HepG2 (cell line): ENCODE data around the gene MLNR. TPM values are rescaled to one million over a fixed set of nuclear protein-coding genes. Genes with fewer than 3 reads are reported as not detected.

Experiments
- ATAC-seq: fragments of 200-7000 bp; cut with Tn5 transposase; 3 replicates; pipeline ENCODE4 v1.9.1; 2020; ENCODE audit warnings: mild to moderate bottlenecking, moderate library complexity
- BruUV-seq: library from RNA; stranded (reverse); fragments of 400-500 nt; replicated peaks from 2 replicates; lab custom pipeline; 2021; lab: Mats Ljungman, UMichigan
- CTCF ChIA-PET: fragments of 300-600 bp; formaldehyde crosslinking; extraction: SDS; loops from one replicate; lab custom pipeline; 2021; ENCODE audit warnings: low total read pairs, inconsistent platforms, low intra/inter-chr PET ratio; lab: Yijun Ruan, JAX
- POLR2A ChIA-PET: fragments of 350-600 bp; sonication (Branson Sonifier 250); formaldehyde crosslinking; loops from one replicate; lab custom pipeline; 2020; ENCODE audit warnings: antibody characterized with exemption, inconsistent platforms; lab: Yijun Ruan, JAX
- DNase-seq: peaks from one replicate; pipeline ENCODE4 v3.0.0-alpha.2; 2015; ENCODE audit warnings: low spot score
- FAIRE-seq: peaks from 3 replicates; lab custom pipeline; 2011; peaks lifted over from hg19 to GRCh38; lab: Jason Lieb, UNC
- H2AFZ ChIP-seq: one replicate; pipeline ENCODE4 v1.6.1; 2011; ENCODE audit warnings: low read length, inconsistent platforms
- H3K27ac ChIP-seq: fragments of 300-600 bp; 3 replicates; pipeline ENCODE4 v1.8.0; 2011; ENCODE audit warnings: mixed run types, mild to moderate bottlenecking, mixed read lengths, low read length, inconsistent platforms; ENCODE audit not compliant: insufficient read depth; ENCODE audit errors: extremely low read length
- H3K27me3 ChIP-seq, 2 experiments: fragments of 200-600 bp in 1 of 2; 2 replicates in 1 of 2; 3 replicates in 1 of 2; pipeline versions ENCODE4 v1.6.0 to v1.8.0; 2011; ENCODE audit warnings: low read length in 2 of 2, mild to moderate bottlenecking in 2 of 2, moderate library complexity in 2 of 2, inconsistent platforms in 1 of 2; ENCODE audit not compliant: insufficient read depth in 2 of 2, control insufficient read depth in 1 of 2
- H3K36me3 ChIP-seq, 2 experiments: fragments of 200-600 bp in 1 of 2; replicated peaks in 1 of 2; 2 replicates in 1 of 2; 3 replicates in 1 of 2; pipeline versions ENCODE4 v1.5.1 to v1.8.0; 2011; ENCODE audit warnings: low read length in 2 of 2, inconsistent platforms in 1 of 2; ENCODE audit not compliant: insufficient read depth in 2 of 2, control insufficient read depth in 1 of 2
- H3K4me1 ChIP-seq: 2 replicates; pipeline ENCODE4 v1.5.1; 2012; ENCODE audit warnings: low read length, inconsistent platforms; ENCODE audit not compliant: insufficient read depth
- H3K4me2 ChIP-seq: 2 replicates; pipeline ENCODE4 v1.6.0; 2011; ENCODE audit warnings: low read depth, low read length, inconsistent platforms
- H3K4me3 ChIP-seq, 3 experiments: fragments of 200-600 bp in 1 of 3; sonication (generic), shearing (Covaris generic) in 1 of 3; replicated peaks in 1 of 3; 2 replicates each; pipeline ENCODE4 v1.5.1; 2011 to 2016; ENCODE audit warnings: low read length in 3 of 3, inconsistent platforms in 2 of 3, low read depth in 2 of 3, mild to moderate bottlenecking in 2 of 3, control low read depth in 1 of 3, mixed read lengths in 1 of 3; ENCODE audit not compliant: insufficient read depth in 1 of 3
- H3K79me2 ChIP-seq: one replicate; pipeline ENCODE4 v1.6.1; 2011; ENCODE audit warnings: low read length, inconsistent platforms; ENCODE audit not compliant: insufficient read depth
- H3K9ac ChIP-seq: 2 replicates; pipeline ENCODE4 v1.6.0; 2011; ENCODE audit warnings: mild to moderate bottlenecking, low read depth, low read length, inconsistent platforms; ENCODE audit not compliant: insufficient read depth
- H3K9me3 ChIP-seq: 2 replicates; pipeline ENCODE4 v1.5.1; 2012; ENCODE audit warnings: mild to moderate bottlenecking, low read length
- H4K20me1 ChIP-seq: 2 replicates; pipeline ENCODE4 v1.6.0; 2011; ENCODE audit warnings: inconsistent platforms, mild to moderate bottlenecking, low read length, moderate library complexity; ENCODE audit not compliant: insufficient read depth
- BORCS8-MEF2B ChIP-seq: sonication (generic); formaldehyde crosslinking; IDR thresholded peaks from 2 replicates; pipeline ENCODE4 v1.8.0; 2022; ENCODE audit warnings: mild to moderate bottlenecking, missing genetic modification reagents
- CREB1 ChIP-seq, 2 experiments: fragments of 450-650 bp in 1 of 2; IDR thresholded peaks; 2 replicates each; pipeline ENCODE4 v1.6.1; 2016 to 2017; ENCODE audit warnings: control low read depth in 1 of 2, mild to moderate bottlenecking in 1 of 2, missing compliant biosample characterization in 1 of 2, missing genetic modification characterization in 1 of 2
- HBP1 ChIP-seq: IDR thresholded peaks from 2 replicates; pipeline ENCODE4 v1.6.1; 2016; ENCODE audit warnings: low read depth, control low read depth
- ISX ChIP-seq: sonication (generic); formaldehyde crosslinking; conservative IDR thresholded peaks from 2 replicates; pipeline ENCODE4 v1.5.0; 2020; ENCODE audit warnings: missing genetic modification reagents
- NCOR1 ChIP-seq: fragments of 200-600 bp; sonication (generic); IDR thresholded peaks from 2 replicates; pipeline ENCODE4 v1.7.0; 2017; ENCODE audit warnings: antibody characterized with exemption, low read length, borderline replicate concordance
- PAF1 ChIP-seq: IDR thresholded peaks from 2 replicates; pipeline ENCODE4 v1.6.1; 2016; ENCODE audit warnings: missing genetic modification reagents, missing compliant biosample characterization
- SALL1 ChIP-seq: sonication (generic); formaldehyde crosslinking; IDR thresholded peaks from 2 replicates; pipeline ENCODE4 v1.8.0; 2022; ENCODE audit warnings: mild to moderate bottlenecking, missing genetic modification reagents
- TAF1 ChIP-seq: sonication (generic); formaldehyde crosslinking; IDR thresholded peaks from 2 replicates; pipeline ENCODE4 v1.4.0; 2020; ENCODE audit warnings: missing genetic modification reagents
- ZBTB3 ChIP-seq: sonication (generic); formaldehyde crosslinking; IDR thresholded peaks from 2 replicates; pipeline ENCODE4 v1.4.0; 2020; ENCODE audit warnings: low read depth, mild to moderate bottlenecking, moderate library complexity, missing genetic modification reagents, borderline replicate concordance
- WGBS: methylation state at CpG from one replicate; pipeline ENCODE4 v1.1.6; 2017; ENCODE audit warnings: low lambda C conversion rate; 5-methylcytosine and 5-hydroxymethylcytosine counted together
- in situ Hi-C: cut with HindIII; loops from 2 replicates; pipeline ENCODE4 v1.10.0; 2017; ENCODE audit warnings: low pct_unique_long_range_greater_than_20kb; ENCODE audit not compliant: extremely low pct_ligation_motif_present
- intact Hi-C: fragments of 100-400 bp; cut with micrococcal nuclease; formaldehyde crosslinking; loops from one replicate; pipeline ENCODE4 v1.10.0; 2022; ENCODE audit not compliant: unreplicated experiment
- polyA plus RNA-seq, 8 experiments: library from polyadenylated mRNA; depleted of rRNA in 3 of 8; stranded (reverse) in 7 of 8; unstranded in 1 of 8; fragments of >200 nt; fragmentation: Illumina TruSeq in 4 of 8; extraction: Trizol in 4 of 8; gene quantifications; 2 replicates each; pipeline versions ENCODE4 v1.2.1 to v1.2.3, GENCODE V29; 2011 to 2016; ENCODE audit warnings: low read depth in 4 of 8, missing spikeins in 1 of 8, mixed read lengths in 1 of 8; ENCODE audit not compliant: insufficient read depth in 1 of 8
- total RNA-seq, 5 experiments: library from RNA; depleted of rRNA; stranded (reverse); fragments of >200 nt; fragmentation: Illumina TruSeq; extraction: Trizol; gene quantifications; 2 replicates each; pipeline ENCODE4 v1.2.3, GENCODE V29; 2016; ENCODE audit warnings: low read depth in 1 of 5
- TF ChIP-seq, protein P1 (sequence below): sonication (generic); formaldehyde crosslinking; IDR thresholded peaks from 2 replicates; pipeline ENCODE4 v1.4.0; 2020; ENCODE audit warnings: mild to moderate bottlenecking, low read depth, missing genetic modification reagents

Gene MLNR
- total and polyA plus RNA-seq, 2 of the 13 experiments (the other 11 are each of a cell fraction or from before 2014, with no cell fraction given): 0.46 TPM; not detected in 1

GRCh38 chr13:49185264-49185663 is 34.9 kb upstream of the MLNR start:
- no peaks in the 10 kb centered on the region for H3K4me1 ChIP-seq
- peaks cover 7 to 56% of the 10 kb centered on the region in 2 experiments; a peak in 4 of 5 replicates for H3K36me3 ChIP-seq
- H3K9me3 ChIP-seq: no peaks in the 10 kb centered on the region
- no peak for FAIRE-seq
- whole genome bisulfite sequencing: 74% methylated on average over 1 of the region's 1 CpG
- no peak overlapping the region for H3K4me2 ChIP-seq
- ChIA-PET CTCF (no interaction called here), POLR2A (no interaction called here)
- intact Hi-C loops (no loop called here), in situ Hi-C loops (no loop called here)
- no peaks in the 10 kb centered on the region for H3K79me2 ChIP-seq
- no peak overlapping the region for H3K4me3 ChIP-seq
- no peak overlapping the region for H3K9ac ChIP-seq
- H2AFZ ChIP-seq: no peak overlapping the region
- no peaks in the 10 kb centered on the region for H3K27me3 ChIP-seq
- no peaks in the 10 kb centered on the region for H4K20me1 ChIP-seq
- ATAC-seq: no peak
- DNase-seq: no peak
- BruUV-seq: no TSS peak
- no peak overlapping the region for H3K27ac ChIP-seq
- TF ChIP-seq BORCS8-MEF2B (CRISPR knock-in tag): no peak
- TF ChIP-seq TAF1 (CRISPR knock-in tag): no peak
- no peak for TF ChIP-seq HBP1 (CRISPR knock-in tag)
- TF ChIP-seq ZBTB3 (CRISPR knock-in tag): no peak
- no peak for TF ChIP-seq SALL1
- no peak for TF ChIP-seq NCOR1
- TF ChIP-seq PAF1 (CRISPR knock-in tag): no peak
- TF ChIP-seq CREB1 (IDR thresholded peaks at IDR 0.05): no peak
- TF ChIP-seq CREB1 (CRISPR knock-in tag; IDR thresholded peaks at IDR 0.05): no peak
- TF ChIP-seq, protein P1, sequence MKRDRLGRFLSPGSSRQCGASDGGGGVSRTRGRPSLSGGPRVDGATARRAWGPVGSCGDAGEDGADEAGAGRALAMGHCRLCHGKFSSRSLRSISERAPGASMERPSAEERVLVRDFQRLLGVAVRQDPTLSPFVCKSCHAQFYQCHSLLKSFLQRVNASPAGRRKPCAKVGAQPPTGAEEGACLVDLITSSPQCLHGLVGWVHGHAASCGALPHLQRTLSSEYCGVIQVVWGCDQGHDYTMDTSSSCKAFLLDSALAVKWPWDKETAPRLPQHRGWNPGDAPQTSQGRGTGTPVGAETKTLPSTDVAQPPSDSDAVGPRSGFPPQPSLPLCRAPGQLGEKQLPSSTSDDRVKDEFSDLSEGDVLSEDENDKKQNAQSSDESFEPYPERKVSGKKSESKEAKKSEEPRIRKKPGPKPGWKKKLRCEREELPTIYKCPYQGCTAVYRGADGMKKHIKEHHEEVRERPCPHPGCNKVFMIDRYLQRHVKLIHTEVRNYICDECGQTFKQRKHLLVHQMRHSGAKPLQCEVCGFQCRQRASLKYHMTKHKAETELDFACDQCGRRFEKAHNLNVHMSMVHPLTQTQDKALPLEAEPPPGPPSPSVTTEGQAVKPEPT (CRISPR knock-in tag): no peak
- TF ChIP-seq ISX: no peak
